ENCODE measurements around the gene FOXP1. TPM values are rescaled to one million over a fixed set of nuclear protein-coding genes. Genes with fewer than 3 reads are reported as not detected.

FOXP1 gene
- total and polyA plus RNA-seq, 2 donors from 2014 or later, result 6.7 to 87.2 TPM

DNA sequence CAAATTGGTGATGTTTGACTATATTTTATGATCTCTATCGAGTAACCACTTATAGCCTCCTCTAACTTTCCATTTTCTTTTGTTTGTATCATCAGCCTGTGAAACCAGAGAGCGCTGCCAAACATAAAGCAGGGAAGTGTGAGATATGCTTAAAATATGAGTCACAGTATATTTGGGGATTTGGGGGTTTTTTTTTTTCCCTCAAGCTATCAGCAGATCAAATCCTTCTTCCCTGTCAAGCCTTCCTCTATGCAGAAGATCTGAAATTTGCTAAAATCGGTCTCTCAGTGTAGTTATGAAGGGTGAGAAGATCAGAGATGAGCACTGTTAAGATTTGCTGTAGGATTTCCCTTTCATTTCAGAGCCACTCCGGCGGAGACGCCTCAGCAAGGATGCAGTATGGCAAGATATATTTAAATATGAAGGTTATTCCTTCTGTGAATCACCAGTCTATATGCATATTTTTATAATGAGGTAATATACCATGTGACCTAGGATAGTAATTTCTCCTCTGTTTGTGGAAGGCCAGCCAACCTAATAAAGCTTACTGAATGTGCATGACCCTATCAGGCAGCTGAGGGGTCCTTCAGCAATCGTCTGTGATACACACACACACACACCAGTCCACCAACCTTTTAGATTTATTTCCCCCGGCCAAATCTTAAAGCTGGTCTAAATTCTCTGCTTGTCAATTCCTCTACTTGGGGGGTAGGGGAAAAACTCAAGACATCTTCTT lies 474.1 kb downstream of the FOXP1 start:
- FAIRE-seq (no peak), DNase-seq (peak in 1 of 5 donors; percentile 13)
- H3K27me3 ChIP-seq (ENCODE audit: control insufficient read depth, insufficient read depth, low read length), result no peaks in the 10 kb centered on the region
- H3K27ac ChIP-seq (ENCODE audit: low read depth in 2 of 2, low read length in 2 of 2), result no peak overlapping the region
- peaks cover 0 to 4% (median 0%) of the 10 kb centered on the region in 3 donors for H3K36me3 ChIP-seq (ENCODE audit: control insufficient read depth in 2 of 3, insufficient read depth in 3 of 3, low read length in 3 of 3)
- TF ChIP-seq, protein P1, sequence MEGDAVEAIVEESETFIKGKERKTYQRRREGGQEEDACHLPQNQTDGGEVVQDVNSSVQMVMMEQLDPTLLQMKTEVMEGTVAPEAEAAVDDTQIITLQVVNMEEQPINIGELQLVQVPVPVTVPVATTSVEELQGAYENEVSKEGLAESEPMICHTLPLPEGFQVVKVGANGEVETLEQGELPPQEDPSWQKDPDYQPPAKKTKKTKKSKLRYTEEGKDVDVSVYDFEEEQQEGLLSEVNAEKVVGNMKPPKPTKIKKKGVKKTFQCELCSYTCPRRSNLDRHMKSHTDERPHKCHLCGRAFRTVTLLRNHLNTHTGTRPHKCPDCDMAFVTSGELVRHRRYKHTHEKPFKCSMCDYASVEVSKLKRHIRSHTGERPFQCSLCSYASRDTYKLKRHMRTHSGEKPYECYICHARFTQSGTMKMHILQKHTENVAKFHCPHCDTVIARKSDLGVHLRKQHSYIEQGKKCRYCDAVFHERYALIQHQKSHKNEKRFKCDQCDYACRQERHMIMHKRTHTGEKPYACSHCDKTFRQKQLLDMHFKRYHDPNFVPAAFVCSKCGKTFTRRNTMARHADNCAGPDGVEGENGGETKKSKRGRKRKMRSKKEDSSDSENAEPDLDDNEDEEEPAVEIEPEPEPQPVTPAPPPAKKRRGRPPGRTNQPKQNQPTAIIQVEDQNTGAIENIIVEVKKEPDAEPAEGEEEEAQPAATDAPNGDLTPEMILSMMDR (IDR thresholded peaks at IDR 0.05; ENCODE audit: borderline replicate concordance, extremely low read depth, insufficient read depth), result no peak
- intact Hi-C loops (cut with DNase I), result no loop called here
- H3K4me3 ChIP-seq (ENCODE audit: low read length in 3 of 3), result no peak overlapping the region
- H3K4me1 ChIP-seq (ENCODE audit: control insufficient read depth in 2 of 3, insufficient read depth in 2 of 3, low read depth in 1 of 3, low read length in 3 of 3), result no peaks in the 10 kb centered on the region
- H3K9me3 ChIP-seq (ENCODE audit: control insufficient read depth in 2 of 3, insufficient read depth in 1 of 3, low read length in 3 of 3), result no peaks in the 10 kb centered on the region
- H3K9ac ChIP-seq (ENCODE audit: low read length in 3 of 3), result no peak overlapping the region

DNA sequence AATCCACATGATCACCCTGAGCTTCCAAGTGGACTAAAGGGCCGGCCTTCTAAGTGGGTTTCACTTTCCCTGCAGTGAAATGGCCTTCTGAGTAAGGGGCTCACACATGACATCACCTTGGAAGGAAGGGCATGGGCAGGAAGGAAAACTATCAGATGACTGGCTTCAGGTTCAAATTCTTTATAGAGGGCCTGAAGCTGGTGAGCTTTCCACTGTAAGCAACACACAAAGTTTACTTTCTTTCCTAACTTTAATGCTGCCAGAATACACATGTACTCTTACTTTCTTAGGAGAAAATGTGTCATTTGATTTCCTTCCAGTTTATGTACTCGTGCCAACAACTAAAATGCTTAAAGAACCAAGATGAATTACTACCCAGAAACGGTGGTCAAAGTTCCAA lies 475.6 kb downstream of the FOXP1 start:
- no peaks in the 10 kb centered on the region for H3K27me3 ChIP-seq (ENCODE audit: control insufficient read depth, insufficient read depth, low read length)
- no peak overlapping the region for H3K4me3 ChIP-seq (ENCODE audit: low read length in 3 of 3)
- H3K4me1 ChIP-seq (ENCODE audit: control insufficient read depth in 2 of 3, insufficient read depth in 2 of 3, low read depth in 1 of 3, low read length in 3 of 3), result no peaks in the 10 kb centered on the region
- H3K27ac ChIP-seq (ENCODE audit: low read depth in 2 of 2, low read length in 2 of 2), result no peak overlapping the region
- no peak overlapping the region for H3K9ac ChIP-seq (ENCODE audit: low read length in 3 of 3)
- peaks cover 0 to 4% (median 0%) of the 10 kb centered on the region in 3 donors for H3K36me3 ChIP-seq (ENCODE audit: control insufficient read depth in 2 of 3, insufficient read depth in 3 of 3, low read length in 3 of 3)
- no peak for FAIRE-seq
- TF ChIP-seq, protein P1 (IDR thresholded peaks at IDR 0.05; ENCODE audit: borderline replicate concordance, extremely low read depth, insufficient read depth), result no peak
- peak in 1 of 5 donors; percentile 5 for DNase-seq
- H3K9me3 ChIP-seq (ENCODE audit: control insufficient read depth in 2 of 3, insufficient read depth in 1 of 3, low read length in 3 of 3), result no peaks in the 10 kb centered on the region
- intact Hi-C loops (cut with DNase I), result no loop called here

DNA sequence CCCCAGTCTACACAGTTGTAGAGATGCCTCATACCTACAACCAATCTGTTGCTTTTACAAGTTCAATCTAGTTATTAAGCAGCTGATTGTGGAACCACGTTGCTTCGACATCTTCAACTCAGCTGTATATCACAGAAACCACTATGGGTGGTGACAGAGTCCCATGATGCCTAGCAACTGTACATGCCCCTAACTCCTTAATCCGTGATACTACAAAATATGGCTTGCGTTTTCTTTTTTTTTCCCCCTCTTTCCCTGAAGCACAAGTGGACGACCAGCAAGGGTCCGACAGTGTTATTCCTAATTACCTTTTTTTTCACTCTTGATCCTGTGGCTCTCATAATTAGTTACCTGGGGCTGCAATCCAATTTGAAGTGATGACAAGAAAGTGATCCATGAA lies 478.6 kb downstream of the FOXP1 start:
- Histone ChIP-seq H3K27me3 (ENCODE audit: control insufficient read depth, insufficient read depth, low read length) (no peaks in the 10 kb centered on the region), H3K9me3 (ENCODE audit: control insufficient read depth in 2 of 3, insufficient read depth in 1 of 3, low read length in 3 of 3) (no peaks in the 10 kb centered on the region), H3K27ac (ENCODE audit: low read depth in 2 of 2, low read length in 2 of 2) (no peak overlapping the region), H3K9ac (ENCODE audit: low read length in 3 of 3) (no peak overlapping the region), H3K36me3 (ENCODE audit: control insufficient read depth in 2 of 3, insufficient read depth in 3 of 3, low read length in 3 of 3) (no peaks in the 10 kb centered on the region), H3K4me1 (ENCODE audit: control insufficient read depth in 2 of 3, insufficient read depth in 2 of 3, low read depth in 1 of 3, low read length in 3 of 3) (no peaks in the 10 kb centered on the region), H3K4me3 (ENCODE audit: low read length in 3 of 3) (no peak overlapping the region)
- intact Hi-C loops (cut with DNase I), result no loop called here
- no peak for FAIRE-seq
- peak in 1 of 5 donors; percentile 4 for DNase-seq
- TF ChIP-seq, protein P1 (IDR thresholded peaks at IDR 0.05; ENCODE audit: borderline replicate concordance, extremely low read depth, insufficient read depth), result no peak
